AG04450 (cell line): ENCODE measurements around the gene PARD3. TPM values are rescaled to one million over a fixed set of nuclear protein-coding genes. Genes with fewer than 3 reads are reported as not detected.
"Not testable (repeated sequence)": the region's sequence is repeated elsewhere in the genome, so short reads cannot be mapped to it uniquely, and the experiment has no call there.

ENCODE experiments used
- CTCF ChIA-PET: fragments of 300-600, 350-600 bp; formaldehyde crosslinking; extraction: SDS; loops from one replicate; lab custom pipeline; 2022; ENCODE audit warnings: antibody characterized with exemption, inconsistent platforms; lab: Charles Lee
- POLR2A ChIA-PET: fragments of 350-600 bp; formaldehyde crosslinking; extraction: SDS; loops from one replicate; lab custom pipeline; 2021; ENCODE audit warnings: antibody characterized with exemption, inconsistent platforms; lab: Yijun Ruan, JAX
- DNase-seq: peaks from one replicate; pipeline ENCODE4 v3.0.0-alpha.2; 2011; ENCODE audit warnings: low read depth, low spot score
- H3K27ac ChIP-seq: one replicate; pipeline ENCODE4 v1.5.1; 2012; ENCODE audit warnings: low read depth, low read length, control low read depth
- H3K27me3 ChIP-seq: one replicate; pipeline ENCODE4 v1.6.0; 2012; ENCODE audit warnings: low read length; ENCODE audit not compliant: control insufficient read depth, insufficient read depth
- H3K4me3 ChIP-seq: 2 replicates; pipeline ENCODE4 v1.5.1; 2011; ENCODE audit warnings: mild to moderate bottlenecking, low read depth, low read length, control low read depth
- H3K9me3 ChIP-seq: 2 replicates; pipeline ENCODE4 v1.5.1; 2012; ENCODE audit warnings: low read length; ENCODE audit not compliant: control insufficient read depth, insufficient read depth
- polyA plus RNA-seq: library from polyadenylated mRNA; depleted of rRNA; stranded (reverse); fragments of >200 nt; gene quantifications from 2 replicates; pipeline ENCODE4 v1.2.3, GENCODE V29; 2011
- TF ChIP-seq, protein P1 (sequence below): IDR thresholded peaks from 2 replicates; pipeline ENCODE4 v1.5.1; 2011; ENCODE audit warnings: low read depth, low read length, control low read depth, inconsistent platforms

Gene PARD3
- polyA plus RNA-seq, 1 experiment = 43.1 TPM

GRCh38 chr10:34704526-34705184, 110.4 kb downstream of the PARD3 start:
- no peak overlapping the region for H3K27ac ChIP-seq
- H3K9me3 ChIP-seq = peaks cover 3% of the 10 kb centered on the region; the same call in 1 of the 2 replicates
- ChIA-PET POLR2A (no interaction called here), CTCF (interaction anchor here (1.1 kb wide), 1 partner anchor 262 kb away, joined by 3 read pairs; no protein-coding TSS in a partner anchor)
- DNase-seq = no peak
- no peak overlapping the region for H3K4me3 ChIP-seq
- no peaks in the 10 kb centered on the region for H3K27me3 ChIP-seq
- TF ChIP-seq, protein P1, sequence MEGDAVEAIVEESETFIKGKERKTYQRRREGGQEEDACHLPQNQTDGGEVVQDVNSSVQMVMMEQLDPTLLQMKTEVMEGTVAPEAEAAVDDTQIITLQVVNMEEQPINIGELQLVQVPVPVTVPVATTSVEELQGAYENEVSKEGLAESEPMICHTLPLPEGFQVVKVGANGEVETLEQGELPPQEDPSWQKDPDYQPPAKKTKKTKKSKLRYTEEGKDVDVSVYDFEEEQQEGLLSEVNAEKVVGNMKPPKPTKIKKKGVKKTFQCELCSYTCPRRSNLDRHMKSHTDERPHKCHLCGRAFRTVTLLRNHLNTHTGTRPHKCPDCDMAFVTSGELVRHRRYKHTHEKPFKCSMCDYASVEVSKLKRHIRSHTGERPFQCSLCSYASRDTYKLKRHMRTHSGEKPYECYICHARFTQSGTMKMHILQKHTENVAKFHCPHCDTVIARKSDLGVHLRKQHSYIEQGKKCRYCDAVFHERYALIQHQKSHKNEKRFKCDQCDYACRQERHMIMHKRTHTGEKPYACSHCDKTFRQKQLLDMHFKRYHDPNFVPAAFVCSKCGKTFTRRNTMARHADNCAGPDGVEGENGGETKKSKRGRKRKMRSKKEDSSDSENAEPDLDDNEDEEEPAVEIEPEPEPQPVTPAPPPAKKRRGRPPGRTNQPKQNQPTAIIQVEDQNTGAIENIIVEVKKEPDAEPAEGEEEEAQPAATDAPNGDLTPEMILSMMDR = no peak

DNA sequence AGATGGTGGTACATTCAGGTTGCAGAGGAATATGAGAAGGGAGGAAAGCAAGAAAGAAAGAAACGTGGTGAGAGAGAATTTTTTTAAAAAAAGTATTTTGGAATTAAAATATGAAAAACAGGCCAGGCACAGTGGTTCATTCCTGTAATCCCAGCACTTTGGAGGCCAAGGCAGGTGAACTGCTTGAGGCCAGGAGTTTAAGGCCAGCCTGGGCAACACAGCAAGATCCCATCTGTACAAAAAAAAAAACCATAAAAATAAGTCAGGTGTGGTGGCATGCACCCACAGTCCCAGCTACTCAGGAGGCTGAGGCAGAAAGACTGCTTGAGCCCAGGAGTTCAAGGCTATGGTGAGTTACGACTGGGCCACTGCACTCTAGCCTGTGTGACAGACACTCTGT, 112.1 kb downstream of the PARD3 start:
- Histone ChIP-seq H3K4me3 (no peak overlapping the region), H3K9me3 (no peaks in the 10 kb centered on the region), H3K27ac (no peak overlapping the region), H3K27me3 (no peaks in the 10 kb centered on the region)
- ChIA-PET CTCF (interaction anchor here (0.5 kb wide), 1 partner anchor 309 kb away, joined by 3 read pairs; no protein-coding TSS in a partner anchor), POLR2A (no interaction called here)
- TF ChIP-seq, protein P1 = no peak
- no peak for DNase-seq

DNA sequence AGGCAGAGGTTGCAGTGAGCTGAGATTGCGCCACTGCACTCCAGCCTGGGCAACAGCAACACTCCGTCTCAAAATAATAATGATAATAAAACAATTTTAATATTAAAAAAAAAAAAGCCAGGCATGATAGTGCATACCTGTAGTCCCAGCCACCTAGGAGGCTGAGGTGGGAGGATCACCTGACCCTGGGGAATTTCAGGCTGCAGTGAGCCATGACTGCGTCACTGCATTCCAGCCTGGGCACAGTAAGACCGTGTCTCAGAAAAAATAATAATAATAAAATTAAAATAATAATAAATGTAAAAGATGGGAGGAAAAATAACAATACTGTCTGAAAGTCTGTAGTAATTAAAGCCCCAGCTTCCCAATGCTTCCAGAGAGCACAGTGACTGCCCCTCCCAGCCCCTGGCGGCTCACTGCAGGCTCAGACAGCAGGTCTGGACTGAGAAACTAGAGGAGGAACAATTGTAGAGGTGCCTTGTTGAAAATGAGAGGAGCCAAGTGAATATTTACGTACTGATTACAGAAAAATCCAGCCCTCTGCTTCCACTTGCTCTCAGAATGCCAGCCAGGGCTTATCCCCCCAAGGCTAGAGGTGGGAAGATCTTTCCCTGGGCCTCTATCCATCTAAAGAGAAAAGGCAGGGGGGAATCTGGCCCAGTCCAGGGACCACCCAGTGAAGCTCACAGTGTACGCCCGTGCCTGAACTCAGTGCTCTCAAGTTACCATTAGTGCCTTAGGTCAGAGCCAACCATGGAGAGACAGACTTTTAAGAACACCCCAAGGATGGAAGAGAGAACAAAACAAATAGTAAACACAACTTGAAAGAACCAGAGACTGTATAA, 112.8 kb downstream of the PARD3 start:
- Histone ChIP-seq H3K9me3 (no peaks in the 10 kb centered on the region), H3K4me3 (no peak overlapping the region), H3K27ac (no peak overlapping the region), H3K27me3 (no peaks in the 10 kb centered on the region)
- CTCF ChIA-PET = interaction anchor here (0.5 kb wide), 1 partner anchor 310 kb away, joined by 3 read pairs; no protein-coding TSS in a partner anchor
- DNase-seq = no peak
- POLR2A ChIA-PET = no interaction called here
- TF ChIP-seq, protein P1 = no peak

- no peaks in the 10 kb centered on the region for H3K27me3 ChIP-seq
- TF ChIP-seq, protein P1 = no peak
- no peak for DNase-seq
- ChIA-PET CTCF (no interaction called here), POLR2A (no interaction called here)
- H3K27ac ChIP-seq = no peak overlapping the region
- no peak overlapping the region for H3K4me3 ChIP-seq
- H3K9me3 ChIP-seq = no peaks in the 10 kb centered on the region
Observed at GRCh38 chr10:34701194-34701593, 113.9 kb downstream of the PARD3 start.

- POLR2A ChIA-PET, H3K27me3 ChIP-seq, DNase-seq, H3K4me3 ChIP-seq, H3K27ac ChIP-seq, CTCF ChIA-PET, H3K9me3 ChIP-seq: not testable (repeated sequence)
Observed at GRCh38 chr10:34700752-34701151, 114.3 kb downstream of the PARD3 start.
